ENCODE results near the gene COX14.

Gene COX14

DNA sequence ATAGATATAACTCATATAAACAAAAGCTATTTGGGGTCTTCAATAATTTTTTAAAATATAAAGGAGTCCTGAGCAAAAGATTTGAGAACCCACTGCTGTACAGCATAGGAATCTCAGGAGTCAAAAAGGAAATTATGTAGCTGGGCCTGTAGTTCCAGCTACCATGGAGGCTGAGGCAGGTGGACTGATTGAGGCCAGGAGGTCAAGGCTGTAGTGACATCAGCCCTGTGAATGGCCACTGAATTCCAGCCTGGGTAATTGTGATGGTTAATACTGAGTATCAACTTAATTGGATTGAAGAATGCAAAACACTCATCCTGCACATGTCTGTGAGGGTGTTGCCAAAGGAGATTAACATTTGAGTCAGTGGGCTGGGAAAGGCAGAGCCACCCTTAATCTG lies 44.6 kb downstream of the COX14 start:
- DNase-seq (ENCODE audit: extremely low read depth, insufficient read length): no peak
- TF ChIP-seq, protein P1, sequence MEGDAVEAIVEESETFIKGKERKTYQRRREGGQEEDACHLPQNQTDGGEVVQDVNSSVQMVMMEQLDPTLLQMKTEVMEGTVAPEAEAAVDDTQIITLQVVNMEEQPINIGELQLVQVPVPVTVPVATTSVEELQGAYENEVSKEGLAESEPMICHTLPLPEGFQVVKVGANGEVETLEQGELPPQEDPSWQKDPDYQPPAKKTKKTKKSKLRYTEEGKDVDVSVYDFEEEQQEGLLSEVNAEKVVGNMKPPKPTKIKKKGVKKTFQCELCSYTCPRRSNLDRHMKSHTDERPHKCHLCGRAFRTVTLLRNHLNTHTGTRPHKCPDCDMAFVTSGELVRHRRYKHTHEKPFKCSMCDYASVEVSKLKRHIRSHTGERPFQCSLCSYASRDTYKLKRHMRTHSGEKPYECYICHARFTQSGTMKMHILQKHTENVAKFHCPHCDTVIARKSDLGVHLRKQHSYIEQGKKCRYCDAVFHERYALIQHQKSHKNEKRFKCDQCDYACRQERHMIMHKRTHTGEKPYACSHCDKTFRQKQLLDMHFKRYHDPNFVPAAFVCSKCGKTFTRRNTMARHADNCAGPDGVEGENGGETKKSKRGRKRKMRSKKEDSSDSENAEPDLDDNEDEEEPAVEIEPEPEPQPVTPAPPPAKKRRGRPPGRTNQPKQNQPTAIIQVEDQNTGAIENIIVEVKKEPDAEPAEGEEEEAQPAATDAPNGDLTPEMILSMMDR (IDR thresholded peaks at IDR 0.05; ENCODE audit: insufficient read depth, low read length, poor library complexity, severe bottlenecking): no peak
- no peak overlapping the region for H3K4me3 ChIP-seq (replicated peaks; ENCODE audit: low read depth, low read length)
- no peaks in the 10 kb centered on the region for H3K36me3 ChIP-seq (ENCODE audit: control insufficient read depth, insufficient read depth, low read length)
- no peaks in the 10 kb centered on the region for H3K27me3 ChIP-seq (replicated peaks; ENCODE audit: control insufficient read depth, insufficient read depth, low read length)

DNA sequence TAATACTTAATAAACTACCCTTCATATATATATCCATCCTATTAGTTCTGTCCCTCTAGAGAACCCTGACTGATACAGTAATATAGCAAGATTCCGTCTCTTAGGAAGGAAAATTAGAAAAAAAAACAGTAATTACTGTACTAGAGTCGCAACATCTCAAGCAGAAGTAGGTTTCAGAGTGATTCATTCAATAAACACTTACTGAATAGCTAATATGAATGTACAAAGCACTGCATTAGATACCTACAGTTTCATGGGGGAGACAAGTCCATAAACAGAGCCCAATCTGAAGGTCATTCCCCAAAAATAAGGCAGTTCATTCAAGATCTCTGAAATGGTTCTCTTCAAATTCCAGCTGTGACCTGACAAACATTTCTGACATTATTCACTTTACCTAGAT lies 45.2 kb downstream of the COX14 start:
- TF ChIP-seq, protein P1 (IDR thresholded peaks at IDR 0.05; ENCODE audit: insufficient read depth, low read length, poor library complexity, severe bottlenecking): no peak
- no peak for DNase-seq (ENCODE audit: extremely low read depth, insufficient read length)
- H3K36me3 ChIP-seq (ENCODE audit: control insufficient read depth, insufficient read depth, low read length): no peaks in the 10 kb centered on the region
- H3K4me3 ChIP-seq (replicated peaks; ENCODE audit: low read depth, low read length): no peak overlapping the region
- H3K27me3 ChIP-seq (replicated peaks; ENCODE audit: control insufficient read depth, insufficient read depth, low read length): no peaks in the 10 kb centered on the region

GRCh38 chr12:50160643-50161042 lies 48.6 kb downstream of the COX14 start:
- H3K4me3 ChIP-seq (replicated peaks; ENCODE audit: low read depth, low read length): no peak overlapping the region
- no peaks in the 10 kb centered on the region for H3K36me3 ChIP-seq (ENCODE audit: control insufficient read depth, insufficient read depth, low read length)
- TF ChIP-seq, protein P1 (IDR thresholded peaks at IDR 0.05; ENCODE audit: insufficient read depth, low read length, poor library complexity, severe bottlenecking): no peak
- DNase-seq (ENCODE audit: extremely low read depth, insufficient read length): no peak
- no peaks in the 10 kb centered on the region for H3K27me3 ChIP-seq (replicated peaks; ENCODE audit: control insufficient read depth, insufficient read depth, low read length)

- no peak overlapping the region for H3K4me3 ChIP-seq (replicated peaks; ENCODE audit: low read depth, low read length)
- DNase-seq (ENCODE audit: extremely low read depth, insufficient read length): no peak
- no peaks in the 10 kb centered on the region for H3K27me3 ChIP-seq (replicated peaks; ENCODE audit: control insufficient read depth, insufficient read depth, low read length)
- TF ChIP-seq, protein P1 (IDR thresholded peaks at IDR 0.05; ENCODE audit: insufficient read depth, low read length, poor library complexity, severe bottlenecking): no peak
- no peaks in the 10 kb centered on the region for H3K36me3 ChIP-seq (ENCODE audit: control insufficient read depth, insufficient read depth, low read length)
Observed at GRCh38 chr12:50162230-50162629, 50.2 kb downstream of the COX14 start.

DNA sequence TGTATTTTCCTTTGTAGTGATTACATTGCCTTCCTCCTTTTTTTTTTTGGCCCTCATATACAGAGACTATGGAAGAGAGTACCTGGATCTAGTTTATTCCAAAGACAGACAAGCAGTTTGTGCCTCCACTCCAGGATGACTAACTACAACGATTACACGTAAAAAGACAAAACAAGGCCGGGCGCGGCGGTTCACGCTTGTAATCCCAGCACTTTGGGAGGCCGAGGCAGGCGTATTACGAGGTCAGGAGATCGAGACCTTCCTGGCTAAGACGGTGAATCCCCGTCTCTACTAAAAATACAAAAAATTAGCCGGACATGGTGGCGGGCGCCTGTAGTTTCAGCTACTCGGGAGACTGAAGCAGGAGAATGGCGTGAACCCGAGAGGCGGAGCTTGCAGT lies 52.9 kb downstream of the COX14 start:
- TF ChIP-seq, protein P1 (IDR thresholded peaks at IDR 0.05; ENCODE audit: insufficient read depth, low read length, poor library complexity, severe bottlenecking): no peak
- Histone ChIP-seq H3K36me3 (ENCODE audit: control insufficient read depth, insufficient read depth, low read length) (no peaks in the 10 kb centered on the region), H3K27me3 (replicated peaks; ENCODE audit: control insufficient read depth, insufficient read depth, low read length) (no peaks in the 10 kb centered on the region), H3K4me3 (replicated peaks; ENCODE audit: low read depth, low read length) (no peak overlapping the region)
- DNase-seq (ENCODE audit: extremely low read depth, insufficient read length): no peak

GRCh38 chr12:50166799-50167048 lies 54.7 kb downstream of the COX14 start:
- no peak for DNase-seq (ENCODE audit: extremely low read depth, insufficient read length)
- TF ChIP-seq, protein P1 (IDR thresholded peaks at IDR 0.05; ENCODE audit: insufficient read depth, low read length, poor library complexity, severe bottlenecking): no peak
- Histone ChIP-seq H3K4me3 (replicated peaks; ENCODE audit: low read depth, low read length) (peak overlapping the region; percentile 90), H3K27me3 (replicated peaks; ENCODE audit: control insufficient read depth, insufficient read depth, low read length) (no peaks in the 10 kb centered on the region), H3K36me3 (ENCODE audit: control insufficient read depth, insufficient read depth, low read length) (no peaks in the 10 kb centered on the region)

Data from GM06990 (cell line).